Measurements from ENCODE around the gene USF2. TPM values are rescaled to one million over a fixed set of nuclear protein-coding genes. Genes with fewer than 3 reads are reported as not detected.

The USF2 gene
- 75.1 TPM for total RNA-seq

GRCh38 chr19:35268536-35269437, at the start of gene USF2:
Gene USF2, plus strand, starts transcription at chr19:35268962. Its CDS starts 140 bp downstream, at chr19:35269102.

GRCh38 chr19:35228177-35228930, 40.4 kb upstream of the USF2 start, which contains the start of gene FAM187B:
Gene FAM187B, minus strand, starts transcription at chr19:35228739. Its CDS starts 59 bp downstream, at chr19:35228680.

GRCh38 chr19:35248310-35249145, 20.2 kb upstream of the USF2 start, which contains the start of gene LSR:
Gene LSR, plus strand, starts transcription at chr19:35249002. Its CDS starts 21 bp downstream, at chr19:35249023.

GRCh38 chr19:35291916-35292315, 23.2 kb downstream of the USF2 start, which contains the start of gene MAG:
Gene MAG, plus strand, starts transcription at chr19:35292161. Its CDS starts 3,248 bp downstream, at chr19:35295409.

GRCh38 chr19:35328851-35329285, 60.1 kb downstream of the USF2 start, which contains the start of gene CD22:
Gene CD22, plus strand, starts transcription at chr19:35329187. Its CDS starts 2,854 bp downstream, at chr19:35332041.

Other genes with a start within 250 kb of the USF2 start
- 3.0 TPM for gene SCN1B, start 238.5 kb upstream of the USF2 start, total RNA-seq
- 62.8 TPM for gene HPN, start 227.2 kb upstream of the USF2 start, total RNA-seq
- 25.8 TPM for gene FXYD3, start 153.1 kb upstream of the USF2 start, total RNA-seq
- gene LGI4, start 133.9 kb upstream of the USF2 start, total RNA-seq, result 5.1 TPM
- gene FXYD1, start 130.1 kb upstream of the USF2 start, total RNA-seq, result 19.7 TPM
- 0.41 TPM for gene FXYD7, start 125.7 kb upstream of the USF2 start, total RNA-seq
- 14.9 TPM for gene FXYD5, start 114.2 kb upstream of the USF2 start, total RNA-seq
- gene FAM187B, start 40.2 kb upstream of the USF2 start, total RNA-seq, result not detected
- 59.6 TPM for gene LSR, start 20.0 kb upstream of the USF2 start, total RNA-seq
- gene HAMP, start 13.6 kb downstream of the USF2 start, total RNA-seq, result not detected
- gene MAG, start 23.2 kb downstream of the USF2 start, total RNA-seq, result 9.2 TPM
- gene CD22, start 60.2 kb downstream of the USF2 start, total RNA-seq, result 6.7 TPM
- gene FFAR1, start 78.9 kb downstream of the USF2 start, total RNA-seq, result 0.23 TPM
- 0.76 TPM for gene FFAR3, start 89.5 kb downstream of the USF2 start, total RNA-seq
- gene GPR42, start 102.1 kb downstream of the USF2 start, total RNA-seq, result not detected
- gene FFAR2, start 179.3 kb downstream of the USF2 start, total RNA-seq, result 1.5 TPM
- not detected for gene KRTDAP, start 221.5 kb downstream of the USF2 start, total RNA-seq
- gene DMKN, start 244.7 kb downstream of the USF2 start, total RNA-seq, result 47.1 TPM